Skeletal muscle tissue (tissue), 4 donors: Measurements from ENCODE around the gene MATN4. TPM values are rescaled to one million over a fixed set of nuclear protein-coding genes. Genes with fewer than 3 reads are reported as not detected.
A peak's percentile ranks its signal among the peaks of the same experiment; 100 is the strongest.

Experiments
- H3K27ac ChIP-seq: one replicate; pipeline ENCODE4 v1.7.0; 2013; ENCODE audit warnings: mild to moderate bottlenecking, low read depth, low read length, inconsistent platforms
- H3K27me3 ChIP-seq, 3 donors: one replicate each; pipeline ENCODE4 v1.7.0; 2013; ENCODE audit warnings: low read length in 3 of 3; ENCODE audit not compliant: control insufficient read depth in 3 of 3, insufficient read depth in 3 of 3
- H3K36me3 ChIP-seq, 3 donors: one replicate each; pipeline ENCODE4 v1.7.0; 2013; ENCODE audit warnings: low read length in 3 of 3; ENCODE audit not compliant: control insufficient read depth in 3 of 3, insufficient read depth in 3 of 3
- H3K4me1 ChIP-seq, 3 donors: one replicate each; pipeline ENCODE4 v1.7.0; 2013; ENCODE audit warnings: low read length in 3 of 3, mild to moderate bottlenecking in 3 of 3; ENCODE audit not compliant: control insufficient read depth in 3 of 3, insufficient read depth in 3 of 3
- H3K4me3 ChIP-seq, 3 donors: one replicate each; pipeline ENCODE4 v1.7.0; 2013; ENCODE audit warnings: low read length in 3 of 3
- H3K9ac ChIP-seq, 3 donors: one replicate each; pipeline ENCODE4 v1.7.0; 2013; ENCODE audit warnings: low read length in 3 of 3, mild to moderate bottlenecking in 3 of 3, moderate library complexity in 2 of 3, low read depth in 1 of 3
- H3K9me3 ChIP-seq, 3 donors: one replicate each; pipeline ENCODE4 v1.7.0; 2013; ENCODE audit warnings: low read length in 3 of 3; ENCODE audit not compliant: control insufficient read depth in 3 of 3
- total RNA-seq: library from RNA; depleted of rRNA; stranded (reverse); fragments of >200 nt; gene quantifications from one replicate; pipeline ENCODE4 v1.2.3, GENCODE V29; 2014
- donor health status: Osteomylitis.

MATN4 gene
- total RNA-seq, 1 donor from 2014 or later = 0.52 TPM

- Histone ChIP-seq H3K27ac (peak overlapping the region; percentile 96), H3K4me1 (peaks cover 47 to 54% (median 48%) of the 10 kb centered on the region in 3 donors), H3K9ac (peak overlapping the region; percentile 97 to 98 (median 98)), H3K4me3 (peak overlapping the region; percentile 73 to 91 (median 87)), H3K27me3 (no peaks in the 10 kb centered on the region), H3K9me3 (no peaks in the 10 kb centered on the region), H3K36me3 (peaks cover 0 to 5% (median 0%) of the 10 kb centered on the region in 3 donors)
These were observed 39.3 kb upstream of the MATN4 start for GRCh38 chr20:45347297-45347935.

GRCh38 chr20:45346851-45347250 lies 38.8 kb upstream of the MATN4 start:
- H3K4me1 ChIP-seq = peaks cover 52 to 59% (median 53%) of the 10 kb centered on the region in 3 donors
- peak overlapping the region; percentile 73 to 91 (median 87) for H3K4me3 ChIP-seq
- peak overlapping the region; percentile 97 to 98 (median 98) for H3K9ac ChIP-seq
- H3K9me3 ChIP-seq = no peaks in the 10 kb centered on the region
- peaks cover 0 to 5% (median 0%) of the 10 kb centered on the region in 3 donors for H3K36me3 ChIP-seq
- no peaks in the 10 kb centered on the region for H3K27me3 ChIP-seq
- peak overlapping the region; percentile 96 for H3K27ac ChIP-seq

- H3K27ac ChIP-seq = peak overlapping the region; percentile 96
- peaks cover 57 to 65% (median 58%) of the 10 kb centered on the region in 3 donors for H3K4me1 ChIP-seq
- H3K9me3 ChIP-seq = no peaks in the 10 kb centered on the region
- H3K27me3 ChIP-seq = no peaks in the 10 kb centered on the region
- H3K4me3 ChIP-seq = peak overlapping the region; percentile 73 to 91 (median 87)
- H3K36me3 ChIP-seq = peaks cover 0 to 5% (median 0%) of the 10 kb centered on the region in 3 donors
- H3K9ac ChIP-seq = peak overlapping the region; percentile 97 to 98 (median 98)
These were observed 38.2 kb upstream of the MATN4 start for GRCh38 chr20:45346291-45346718.

GRCh38 chr20:45345104-45345936 lies 37.2 kb upstream of the MATN4 start:
- Histone ChIP-seq H3K36me3 (peaks cover 0 to 9% (median 5%) of the 10 kb centered on the region in 3 donors), H3K27me3 (no peaks in the 10 kb centered on the region), H3K9ac (peak overlapping the region; percentile 97 to 98 (median 98)), H3K9me3 (no peaks in the 10 kb centered on the region), H3K4me1 (peaks cover 67 to 74% (median 68%) of the 10 kb centered on the region in 3 donors), H3K27ac (peak overlapping the region; percentile 96), H3K4me3 (peak overlapping the region; percentile 57 to 87 (median 73))

GRCh38 chr20:45344168-45344860 lies 36.2 kb upstream of the MATN4 start:
- H3K9ac ChIP-seq = peak overlapping the region; percentile 74 to 98 (median 97)
- no peaks in the 10 kb centered on the region for H3K9me3 ChIP-seq
- H3K36me3 ChIP-seq = peaks cover 4 to 10% (median 5%) of the 10 kb centered on the region in 3 donors
- peak overlapping the region; percentile 96 for H3K27ac ChIP-seq
- H3K4me1 ChIP-seq = peaks cover 77 to 84% (median 78%) of the 10 kb centered on the region in 3 donors
- no peaks in the 10 kb centered on the region for H3K27me3 ChIP-seq
- H3K4me3 ChIP-seq = peak overlapping the region; percentile 49 to 87 (median 57)

- peak overlapping the region; percentile 96 for H3K27ac ChIP-seq
- no peaks in the 10 kb centered on the region for H3K27me3 ChIP-seq
- peak overlapping the region; percentile 74 to 98 (median 97) for H3K9ac ChIP-seq
- peak overlapping the region in 2 of 3 donors; percentile 49 to 87 for H3K4me3 ChIP-seq
- peaks cover 81 to 90% (median 85%) of the 10 kb centered on the region in 3 donors for H3K4me1 ChIP-seq
- H3K9me3 ChIP-seq = no peaks in the 10 kb centered on the region
- peaks cover 4 to 13% (median 5%) of the 10 kb centered on the region in 3 donors for H3K36me3 ChIP-seq
These were observed 35.6 kb upstream of the MATN4 start for GRCh38 chr20:45343532-45344167.

GRCh38 chr20:45342855-45343531 lies 34.9 kb upstream of the MATN4 start:
- no peaks in the 10 kb centered on the region for H3K27me3 ChIP-seq
- H3K4me3 ChIP-seq = peak overlapping the region in 2 of 3 donors; percentile 60 to 87
- H3K27ac ChIP-seq = peak overlapping the region; percentile 96
- peak overlapping the region; percentile 84 to 98 (median 97) for H3K9ac ChIP-seq
- H3K9me3 ChIP-seq = no peaks in the 10 kb centered on the region
- H3K36me3 ChIP-seq = peaks cover 4 to 13% (median 5%) of the 10 kb centered on the region in 3 donors
- H3K4me1 ChIP-seq = peaks cover 85 to 97% (median 91%) of the 10 kb centered on the region in 3 donors

- Histone ChIP-seq H3K27me3 (no peaks in the 10 kb centered on the region), H3K9ac (peak overlapping the region; percentile 84 to 98 (median 97)), H3K4me1 (peaks cover 93 to 99% (median 98%) of the 10 kb centered on the region in 3 donors), H3K36me3 (peaks cover 4 to 9% (median 5%) of the 10 kb centered on the region in 3 donors), H3K27ac (peak overlapping the region; percentile 96), H3K9me3 (no peaks in the 10 kb centered on the region), H3K4me3 (peak overlapping the region; percentile 56 to 87 (median 60))
These were observed 34.1 kb upstream of the MATN4 start for GRCh38 chr20:45341939-45342854.
